CD14-positive monocyte (primary cell): ENCODE measurements around the gene RMI2. TPM values are rescaled to one million over a fixed set of nuclear protein-coding genes. Genes with fewer than 3 reads are reported as not detected.

Source experiments
- DNase-seq, 3 donors: peaks; one replicate each; pipeline ENCODE4 v3.0.0-alpha.2; 2011 to 2022
- H2AFZ ChIP-seq: 2 replicates; pipeline ENCODE4 v1.6.0; 2012; ENCODE audit warnings: mild to moderate bottlenecking, low read depth, low read length, inconsistent platforms; ENCODE audit not compliant: insufficient read depth, poor library complexity, severe bottlenecking
- H3K27ac ChIP-seq, 2 donors: 1 replicate in 1 of 2; 2 replicates in 1 of 2; pipeline ENCODE4 v1.5.1; 2012 to 2013; ENCODE audit warnings: low read length in 2 of 2, control low read depth in 1 of 2, inconsistent platforms in 1 of 2, low read depth in 1 of 2, mild to moderate bottlenecking in 1 of 2
- H3K27me3 ChIP-seq, 2 donors: one replicate each; pipeline versions ENCODE4 v1.6.0 to v1.6.1; 2011 to 2013; ENCODE audit warnings: low read length in 2 of 2; ENCODE audit not compliant: control insufficient read depth in 2 of 2, insufficient read depth in 2 of 2
- H3K36me3 ChIP-seq, 2 donors: replicated peaks in 1 of 2; 1 replicate in 1 of 2; 2 replicates in 1 of 2; pipeline versions ENCODE4 v1.5.1 to v1.6.1; 2012 to 2013; ENCODE audit warnings: low read length in 2 of 2, control low read depth in 1 of 2, inconsistent platforms in 1 of 2, mild to moderate bottlenecking in 1 of 2; ENCODE audit not compliant: insufficient read depth in 2 of 2, control insufficient read depth in 1 of 2
- H3K4me1 ChIP-seq, 2 donors: 1 replicate in 1 of 2; 2 replicates in 1 of 2; pipeline versions ENCODE4 v1.5.1 to v1.6.1; 2012 to 2013; ENCODE audit warnings: low read length in 2 of 2, control low read depth in 1 of 2, inconsistent platforms in 1 of 2, mild to moderate bottlenecking in 1 of 2, moderate library complexity in 1 of 2; ENCODE audit not compliant: insufficient read depth in 2 of 2, control insufficient read depth in 1 of 2
- H3K4me2 ChIP-seq: replicated peaks from 2 replicates; pipeline ENCODE3; 2012; ENCODE audit warnings: low read length, moderate library complexity, mild to moderate bottlenecking; ENCODE audit not compliant: poor library complexity, severe bottlenecking; ENCODE audit errors: extremely low read depth
- H3K4me3 ChIP-seq, 3 experiments: fragments of 200-600 bp in 1 of 3; sonication (generic) in 1 of 3; replicated peaks in 1 of 3; 1 replicate in 2 of 3; 2 replicates in 1 of 3; pipeline ENCODE4 v1.5.1; 2011 to 2013; ENCODE audit warnings: low read length in 3 of 3, mild to moderate bottlenecking in 3 of 3, control low read depth in 2 of 3, low read depth in 2 of 3, inconsistent platforms in 1 of 3, moderate library complexity in 1 of 3
- H3K79me2 ChIP-seq: 2 replicates; pipeline ENCODE4 v1.6.0; 2012; ENCODE audit warnings: mild to moderate bottlenecking, control low read depth, inconsistent platforms, low read length, moderate library complexity; ENCODE audit not compliant: insufficient read depth
- H3K9ac ChIP-seq: 2 replicates; pipeline ENCODE4 v1.6.0; 2017; ENCODE audit warnings: low read length, mild to moderate bottlenecking; ENCODE audit not compliant: insufficient read depth, poor library complexity, severe bottlenecking
- H3K9me3 ChIP-seq, 2 donors: replicated peaks in 1 of 2; 1 replicate in 1 of 2; 2 replicates in 1 of 2; pipeline versions ENCODE4 v1.5.1 to v1.6.1; 2012 to 2013; ENCODE audit warnings: low read length in 2 of 2, control low read depth in 1 of 2; ENCODE audit not compliant: control insufficient read depth in 1 of 2, insufficient read depth in 1 of 2
- H4K20me1 ChIP-seq: 2 replicates; pipeline ENCODE4 v1.6.0; 2012; ENCODE audit warnings: mild to moderate bottlenecking, low read length, control low read depth, moderate library complexity; ENCODE audit not compliant: insufficient read depth
- H3K27ac Mint-ChIP-seq, 7 donors: one replicate each; pipeline ENCODE4 v1.8.0; 2020; ENCODE audit warnings: mild to moderate bottlenecking in 7 of 7, mixed read lengths in 7 of 7, moderate library complexity in 6 of 7, inconsistent platforms in 2 of 7
- H3K27me3 Mint-ChIP-seq, 3 donors: one replicate each; pipeline ENCODE4 v1.8.0; 2021 to 2022; ENCODE audit warnings: low read depth in 3 of 3, mild to moderate bottlenecking in 3 of 3, mixed read lengths in 3 of 3, moderate library complexity in 3 of 3, inconsistent platforms in 1 of 3
- H3K36me3 Mint-ChIP-seq, 2 donors: one replicate each; pipeline ENCODE4 v1.8.0; 2020; ENCODE audit warnings: mixed read lengths in 2 of 2, inconsistent platforms in 1 of 2, mild to moderate bottlenecking in 1 of 2
- H3K4me1 Mint-ChIP-seq: one replicate; pipeline ENCODE4 v1.8.0; 2020; ENCODE audit warnings: mild to moderate bottlenecking, mixed read lengths
- H3K4me3 Mint-ChIP-seq, 2 donors: one replicate each; pipeline ENCODE4 v1.8.0; 2020; ENCODE audit warnings: mild to moderate bottlenecking in 2 of 2, mixed read lengths in 2 of 2, moderate library complexity in 1 of 2
- H3K9me3 Mint-ChIP-seq, 7 donors: one replicate each; pipeline ENCODE4 v1.8.0; 2020 to 2022; ENCODE audit warnings: mixed read lengths in 7 of 7, mild to moderate bottlenecking in 6 of 7, moderate library complexity in 6 of 7, inconsistent platforms in 2 of 7
- WGBS: methylation state at CpG from one replicate; pipeline ENCODE4 v1.1.5; 2013; ENCODE audit warnings: missing lambda C conversion rate; ENCODE audit not compliant: insufficient coverage; 5-methylcytosine and 5-hydroxymethylcytosine counted together
- intact Hi-C, 2 donors: fragments of 100-400 bp; cut with micrococcal nuclease; formaldehyde crosslinking; loops; one replicate each; pipeline versions ENCODE4 v1.15.0 to v1.15.1; 2023
- polyA plus RNA-seq, 3 donors: library from polyadenylated mRNA; depleted of rRNA in 1 of 3; unstranded in 2 of 3; stranded (reverse) in 1 of 3; fragments of 300-500 nt in 2 of 3; fragments of >200 nt in 1 of 3; fragmentation: Illumina TruSeq in 2 of 3; gene quantifications; 1 replicate in 2 of 3; 2 replicates in 1 of 3; pipeline ENCODE4 v1.2.3, GENCODE V29; 2012 to 2021
- TF ChIP-seq, protein P1 (sequence below): fragments of 200-600 bp; IDR thresholded peaks from one replicate; pipeline ENCODE4 v1.8.0; 2022; ENCODE audit warnings: antibody characterized with exemption, mild to moderate bottlenecking

The RMI2 gene
- polyA plus RNA-seq, 3 donors: 0.17 to 0.24 (median 0.23) TPM

DNA sequence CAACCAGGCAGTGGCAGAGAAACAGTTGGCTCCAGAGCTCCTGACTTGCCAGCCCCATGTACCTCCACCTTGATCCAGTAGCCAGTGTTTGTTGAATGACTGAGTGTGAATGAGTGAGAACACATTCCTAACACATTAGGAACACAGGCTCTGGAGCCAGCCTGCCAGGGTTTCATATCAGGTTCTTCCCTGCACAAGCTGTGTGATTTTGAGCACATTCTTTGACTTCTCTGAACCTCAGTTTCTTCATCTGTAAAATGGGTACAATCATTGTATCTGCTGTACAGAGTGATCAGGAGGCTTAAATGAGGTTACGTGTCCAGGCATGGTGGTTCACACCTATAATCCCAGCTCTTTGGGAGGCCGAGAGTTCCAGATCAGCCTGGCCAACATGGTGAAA is 13.3 kb upstream of the RMI2 start:
- H3K9me3 Mint-ChIP-seq: peaks cover 1 to 13% (median 3%) of the 10 kb centered on the region in 7 donors
- peaks cover 25 to 30% of the 10 kb centered on the region in 2 donors for H3K4me1 ChIP-seq
- H3K9ac ChIP-seq: no peak overlapping the region
- no peak overlapping the region for H3K4me2 ChIP-seq
- H3K4me1 Mint-ChIP-seq: peaks cover 32% of the 10 kb centered on the region
- H2AFZ ChIP-seq: no peak overlapping the region
- H3K27me3 ChIP-seq: peaks cover 0 to 7% of the 10 kb centered on the region in 2 donors
- no peak for DNase-seq
- no peaks in the 10 kb centered on the region for H3K36me3 ChIP-seq
- no peak overlapping the region for H3K27ac Mint-ChIP-seq
- no peak overlapping the region for H3K4me3 Mint-ChIP-seq
- TF ChIP-seq, protein P1, sequence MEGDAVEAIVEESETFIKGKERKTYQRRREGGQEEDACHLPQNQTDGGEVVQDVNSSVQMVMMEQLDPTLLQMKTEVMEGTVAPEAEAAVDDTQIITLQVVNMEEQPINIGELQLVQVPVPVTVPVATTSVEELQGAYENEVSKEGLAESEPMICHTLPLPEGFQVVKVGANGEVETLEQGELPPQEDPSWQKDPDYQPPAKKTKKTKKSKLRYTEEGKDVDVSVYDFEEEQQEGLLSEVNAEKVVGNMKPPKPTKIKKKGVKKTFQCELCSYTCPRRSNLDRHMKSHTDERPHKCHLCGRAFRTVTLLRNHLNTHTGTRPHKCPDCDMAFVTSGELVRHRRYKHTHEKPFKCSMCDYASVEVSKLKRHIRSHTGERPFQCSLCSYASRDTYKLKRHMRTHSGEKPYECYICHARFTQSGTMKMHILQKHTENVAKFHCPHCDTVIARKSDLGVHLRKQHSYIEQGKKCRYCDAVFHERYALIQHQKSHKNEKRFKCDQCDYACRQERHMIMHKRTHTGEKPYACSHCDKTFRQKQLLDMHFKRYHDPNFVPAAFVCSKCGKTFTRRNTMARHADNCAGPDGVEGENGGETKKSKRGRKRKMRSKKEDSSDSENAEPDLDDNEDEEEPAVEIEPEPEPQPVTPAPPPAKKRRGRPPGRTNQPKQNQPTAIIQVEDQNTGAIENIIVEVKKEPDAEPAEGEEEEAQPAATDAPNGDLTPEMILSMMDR: no peak
- H3K27ac ChIP-seq: no peak overlapping the region
- no CpG with 5 or more reads among the region's 2 CpGs for WGBS
- H3K36me3 Mint-ChIP-seq: peaks cover 4 to 5% of the 10 kb centered on the region in 2 donors
- intact Hi-C loops: loop anchor here in 1 of 2 donors (5.0 kb wide), 1 partner anchor 35 kb away; no protein-coding TSS in a partner anchor
- H3K9me3 ChIP-seq: no peaks in the 10 kb centered on the region
- no peaks in the 10 kb centered on the region for H3K79me2 ChIP-seq
- peaks cover 27 to 54% (median 33%) of the 10 kb centered on the region in 3 donors for H3K27me3 Mint-ChIP-seq
- no peak overlapping the region for H3K4me3 ChIP-seq
- H4K20me1 ChIP-seq: no peaks in the 10 kb centered on the region

DNA sequence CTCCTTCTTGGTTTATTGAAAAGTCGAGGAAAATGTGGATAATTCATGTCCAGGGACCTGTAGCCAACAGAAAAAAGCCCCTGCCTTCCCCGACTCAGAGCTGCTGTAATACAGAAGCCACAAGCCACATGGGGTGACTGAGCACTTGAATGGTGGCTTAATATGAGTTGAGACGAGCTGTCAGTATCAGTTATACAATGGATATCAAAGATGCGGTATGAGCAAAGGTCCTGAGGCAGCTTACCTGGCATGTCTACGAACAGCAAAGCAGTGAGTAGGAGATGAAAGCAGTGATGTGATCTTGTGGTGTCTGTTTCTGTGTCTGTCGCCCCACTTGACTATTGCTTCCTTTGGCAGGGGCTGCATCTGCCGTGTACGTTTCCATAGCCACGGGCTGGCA is 12.2 kb upstream of the RMI2 start:
- Histone ChIP-seq H3K4me2 (no peak overlapping the region), H3K4me3 (no peak overlapping the region), H4K20me1 (no peaks in the 10 kb centered on the region), H3K36me3 (no peaks in the 10 kb centered on the region), H3K9ac (no peak overlapping the region), H3K9me3 (no peaks in the 10 kb centered on the region), H3K27me3 (peaks cover 0 to 7% of the 10 kb centered on the region in 2 donors), H3K27ac (no peak overlapping the region), H3K79me2 (no peaks in the 10 kb centered on the region), H2AFZ (no peak overlapping the region), H3K4me1 (peaks cover 19% of the 10 kb centered on the region in 2 donors)
- Mint-ChIP-seq H3K36me3 (peaks cover 2% of the 10 kb centered on the region in 2 donors), H3K27me3 (peaks cover 21 to 51% (median 36%) of the 10 kb centered on the region in 3 donors), H3K27ac (no peak overlapping the region), H3K4me1 (peaks cover 23% of the 10 kb centered on the region), H3K9me3 (peaks cover 0 to 9% (median 3%) of the 10 kb centered on the region in 7 donors), H3K4me3 (peak overlapping the region in 1 of 2 donors; percentile 53)
- DNase-seq: no peak
- TF ChIP-seq, protein P1: no peak
- intact Hi-C loops: loop anchor here in 1 of 2 donors (5.0 kb wide), 1 partner anchor 36 kb away; no protein-coding TSS in a partner anchor
- 77% methylated on average over 7 of the region's 9 CpGs for WGBS
